Measurements from ENCODE around the gene CEACAM18.

- TF ChIP-seq CTCF (IDR thresholded peaks at IDR 0.05), result no peak
- no peak for TF ChIP-seq POLR2A (IDR thresholded peaks at IDR 0.05)
These were observed 27.6 kb downstream of the CEACAM18 start for GRCh38 chr19:51505904-51506303.
